A673 (cell line): ENCODE results near the gene IQGAP2. TPM values are rescaled to one million over a fixed set of nuclear protein-coding genes. Genes with fewer than 3 reads are reported as not detected.

Experiments
- BruUV-seq: library from RNA; stranded (reverse); fragments of 400-500 nt; replicated peaks from 2 replicates; lab custom pipeline; 2021; lab: Mats Ljungman, UMichigan
- CTCF ChIA-PET: fragments of 300-600 bp; sonication (Branson Sonifier 250); formaldehyde crosslinking; loops from one replicate; lab custom pipeline; 2022; ENCODE audit warnings: antibody characterized with exemption; lab: Charles Lee
- POLR2A ChIA-PET: fragments of 300-600 bp; sonication (Branson Sonifier 250); formaldehyde crosslinking; loops from one replicate; lab custom pipeline; 2022; ENCODE audit warnings: antibody characterized with exemption; ENCODE audit not compliant: low non-redundant PET; lab: Charles Lee
- DNase-seq: peaks from one replicate; pipeline ENCODE4 v3.0.0-alpha.2; 2015; ENCODE audit warnings: low spot score
- H3K27ac ChIP-seq: fragments of 200-600 bp; sonication (generic); 2 replicates; pipeline ENCODE4 v1.5.1; 2016; ENCODE audit warnings: mixed run types, low read depth, mild to moderate bottlenecking, mixed read lengths, antibody characterized with exemption, low read length; ENCODE audit not compliant: poor library complexity, severe bottlenecking
- H3K27me3 ChIP-seq: fragments of 200-600 bp; sonication (generic); replicated peaks from 2 replicates; pipeline ENCODE4 v1.6.1; 2017; ENCODE audit warnings: mixed run types, low read depth, mild to moderate bottlenecking, mixed read lengths, antibody characterized with exemption, low read length; ENCODE audit not compliant: insufficient read depth, poor library complexity
- H3K36me3 ChIP-seq: fragments of 200-600 bp; sonication (generic); 2 replicates; pipeline ENCODE4 v1.6.1; 2016; ENCODE audit warnings: mixed run types, mild to moderate bottlenecking, mixed read lengths, antibody characterized with exemption, low read length; ENCODE audit not compliant: insufficient read depth, poor library complexity, severe bottlenecking
- H3K4me1 ChIP-seq: fragments of 200-600 bp; sonication (generic); 2 replicates; pipeline ENCODE4 v1.6.1; 2017; ENCODE audit warnings: mixed run types, mild to moderate bottlenecking, mixed read lengths, antibody characterized with exemption, low read length; ENCODE audit not compliant: insufficient read depth, poor library complexity, severe bottlenecking
- H3K4me3 ChIP-seq: fragments of 200-600 bp; sonication (generic); 2 replicates; pipeline ENCODE4 v1.5.1; 2016; ENCODE audit warnings: low read depth, mixed run types, mild to moderate bottlenecking, mixed read lengths, low read length; ENCODE audit not compliant: poor library complexity, severe bottlenecking
- H3K9me3 ChIP-seq: fragments of 200-600 bp; sonication (generic); 2 replicates; pipeline ENCODE4 v1.6.1; 2016; ENCODE audit warnings: mixed run types, low read depth, mild to moderate bottlenecking, mixed read lengths, antibody characterized with exemption, low read length; ENCODE audit not compliant: poor library complexity, severe bottlenecking
- CTCF ChIP-seq: fragments of 300-800, 200-600 bp; sonication (generic); conservative IDR thresholded peaks from 2 replicates; pipeline ENCODE4 v1.5.1; 2017; ENCODE audit warnings: low read depth, mild to moderate bottlenecking, antibody characterized with exemption, low read length, moderate library complexity, mixed read lengths
- EZH2 ChIP-seq: fragments of 200-600 bp; sonication (generic); IDR thresholded peaks from 2 replicates; pipeline ENCODE4 v1.6.1; 2017; ENCODE audit warnings: borderline replicate concordance, low read depth, mild to moderate bottlenecking, mixed read lengths, antibody characterized with exemption, low read length; ENCODE audit not compliant: poor library complexity, severe bottlenecking
- intact Hi-C: fragments of 100-400 bp; cut with micrococcal nuclease; formaldehyde crosslinking; loops from one replicate; pipeline ENCODE4 v1.10.0; 2022; ENCODE audit not compliant: unreplicated experiment
- total RNA-seq: library from RNA; stranded (reverse); gene quantifications from 2 replicates; pipeline ENCODE4 v1.2.3, GENCODE V29; 2021

Gene IQGAP2
- total RNA-seq, 1 experiment from 2014 or later = 26.8 TPM

- TF ChIP-seq EZH2 (no peak), CTCF (no peak)
- H3K27ac ChIP-seq = no peak overlapping the region
- BruUV-seq = no TSS peak
- ChIA-PET CTCF (no interaction called here), POLR2A (no interaction called here)
- intact Hi-C loops = no loop called here
- no peaks in the 10 kb centered on the region for H3K36me3 ChIP-seq
- peaks cover 6% of the 10 kb centered on the region for H3K4me1 ChIP-seq
- H3K9me3 ChIP-seq = no peaks in the 10 kb centered on the region
- no peaks in the 10 kb centered on the region for H3K27me3 ChIP-seq
- H3K4me3 ChIP-seq = no peak overlapping the region
- DNase-seq = no peak
Observed at GRCh38 chr5:76590027-76590426, 186.9 kb downstream of the IQGAP2 start.

- TF ChIP-seq CTCF = no peak
- TF ChIP-seq EZH2 = no peak
- DNase-seq = no peak
- no peaks in the 10 kb centered on the region for H3K27me3 ChIP-seq
- H3K4me3 ChIP-seq = no peak overlapping the region
- CTCF ChIA-PET = no interaction called here
- intact Hi-C loops = no loop called here
- BruUV-seq = no TSS peak
- H3K27ac ChIP-seq = no peak overlapping the region
- H3K4me1 ChIP-seq = peaks cover 6% of the 10 kb centered on the region
- POLR2A ChIA-PET = no interaction called here
- no peaks in the 10 kb centered on the region for H3K9me3 ChIP-seq
- no peaks in the 10 kb centered on the region for H3K36me3 ChIP-seq
Observed at GRCh38 chr5:76591366-76591765, 188.3 kb downstream of the IQGAP2 start.

GRCh38 chr5:76592692-76593091, 189.6 kb downstream of the IQGAP2 start:
- CTCF ChIA-PET = no interaction called here
- H3K9me3 ChIP-seq = no peaks in the 10 kb centered on the region
- H3K36me3 ChIP-seq = no peaks in the 10 kb centered on the region
- no TSS peak for BruUV-seq
- no peaks in the 10 kb centered on the region for H3K27me3 ChIP-seq
- no peak for DNase-seq
- POLR2A ChIA-PET = no interaction called here
- intact Hi-C loops = no loop called here
- H3K4me1 ChIP-seq = peaks cover 6% of the 10 kb centered on the region
- TF ChIP-seq CTCF (no peak), EZH2 (no peak)
- H3K4me3 ChIP-seq = no peak overlapping the region
- no peak overlapping the region for H3K27ac ChIP-seq
